UCSD-AML1 (cell line): Measurements from ENCODE around the gene CEACAM8.
"Not testable (repeated sequence)": the region's sequence is repeated elsewhere in the genome, so short reads cannot be mapped to it uniquely, and the experiment has no call there.

Experiments
- DNase-seq: peaks from one replicate; lab custom pipeline; 2025; ENCODE audit not compliant: unreplicated experiment; lab: John Stamatoyannopoulos, UW

Gene CEACAM8

DNA sequence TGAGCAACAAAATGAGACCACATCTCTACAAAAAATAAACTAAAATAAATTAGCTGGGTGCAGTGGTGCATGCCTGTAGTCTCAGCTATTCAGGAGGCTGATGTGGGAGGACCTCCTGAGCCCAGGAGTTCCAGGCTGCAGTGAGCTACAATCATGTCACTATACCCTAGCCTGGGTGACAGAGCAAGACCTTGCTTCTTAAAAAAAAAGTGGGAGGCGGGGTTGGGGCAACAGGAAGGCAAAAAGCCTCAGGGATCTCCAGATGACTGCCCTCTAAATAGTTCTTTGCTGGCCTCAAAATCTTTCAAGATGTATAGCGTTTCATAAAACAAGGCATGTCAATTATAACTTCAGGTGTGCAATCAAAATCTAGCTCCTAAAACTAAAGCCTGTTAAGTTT, 18.5 kb downstream of the CEACAM8 start:
- no peak for DNase-seq

DNA sequence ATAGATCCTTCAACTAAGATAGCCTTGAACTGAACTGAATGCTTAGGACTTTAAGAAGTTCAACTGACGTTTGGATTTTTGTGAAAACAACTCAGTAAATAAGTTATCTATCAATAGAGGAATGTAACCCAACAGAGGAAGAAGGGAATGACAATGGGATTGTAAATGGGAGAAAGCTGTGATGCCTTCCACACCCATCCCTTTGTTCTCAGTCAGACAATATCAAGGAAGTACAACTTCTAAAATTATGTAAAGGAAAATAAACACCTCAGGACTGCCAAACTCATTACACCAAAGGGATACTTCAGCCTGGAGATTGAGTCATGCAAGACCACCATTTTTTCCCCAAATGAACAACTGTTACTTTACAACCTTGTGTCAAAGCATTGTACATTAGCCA, 21.1 kb downstream of the CEACAM8 start:
- no peak for DNase-seq

DNA sequence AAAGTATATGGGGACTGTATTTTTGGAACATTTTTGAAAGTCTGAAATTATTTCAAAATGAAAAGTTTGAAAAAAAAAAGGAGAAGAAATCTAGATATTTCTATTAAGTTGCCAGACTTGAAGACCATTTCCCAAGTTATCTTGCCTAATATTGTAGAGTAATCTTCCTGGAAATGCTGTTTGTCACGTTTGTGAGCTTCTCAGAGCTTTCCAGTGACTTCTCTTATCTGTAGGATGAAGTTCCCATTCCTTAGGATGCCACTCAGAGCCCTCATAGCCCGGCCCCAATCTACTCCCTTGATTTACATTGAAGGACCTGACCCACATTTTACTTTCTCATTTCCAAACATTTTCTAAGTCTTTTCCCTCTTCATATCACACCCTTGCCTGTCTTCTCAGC, 23.6 kb downstream of the CEACAM8 start:
- no peak for DNase-seq

DNA sequence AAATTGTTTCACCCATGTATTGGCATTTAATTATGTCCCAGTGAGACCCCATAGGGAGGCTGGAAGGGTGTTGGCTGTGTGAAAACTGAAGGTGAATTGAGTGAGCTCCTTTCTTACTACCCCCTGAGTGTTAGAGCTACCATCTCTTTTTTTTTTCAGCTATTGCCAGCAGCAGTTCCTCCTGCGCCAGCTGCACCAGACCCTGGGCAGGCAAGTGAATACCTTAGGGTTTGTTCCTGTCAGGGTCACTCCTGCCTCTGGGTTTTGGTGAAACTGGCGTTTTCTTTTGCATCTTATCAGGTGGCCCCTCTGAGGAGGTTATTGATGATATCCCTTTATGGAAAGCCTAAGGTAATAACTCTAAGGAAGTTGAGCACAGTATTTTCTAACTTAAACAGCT, 25.5 kb downstream of the CEACAM8 start:
- no peak for DNase-seq

DNA sequence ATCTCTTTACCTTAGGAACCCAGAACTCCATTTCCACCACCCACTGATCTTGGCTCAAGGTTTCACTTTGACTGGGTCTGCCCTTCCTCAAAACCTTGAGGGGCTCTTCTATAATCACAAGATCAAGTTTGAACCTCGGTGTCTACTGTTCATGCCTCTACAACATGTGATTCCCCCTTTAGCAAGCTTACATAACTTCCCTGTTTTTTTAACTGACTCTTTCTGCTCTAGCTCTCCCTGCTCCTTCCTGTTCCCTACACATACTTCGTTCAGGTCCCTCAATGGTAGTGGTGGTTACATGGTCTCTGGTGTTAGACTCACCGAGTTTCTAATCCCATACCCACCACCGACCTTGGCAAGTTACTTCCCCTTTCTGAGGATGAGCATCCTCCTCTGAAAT, 26.7 kb downstream of the CEACAM8 start:
- DNase-seq, result no peak

DNA sequence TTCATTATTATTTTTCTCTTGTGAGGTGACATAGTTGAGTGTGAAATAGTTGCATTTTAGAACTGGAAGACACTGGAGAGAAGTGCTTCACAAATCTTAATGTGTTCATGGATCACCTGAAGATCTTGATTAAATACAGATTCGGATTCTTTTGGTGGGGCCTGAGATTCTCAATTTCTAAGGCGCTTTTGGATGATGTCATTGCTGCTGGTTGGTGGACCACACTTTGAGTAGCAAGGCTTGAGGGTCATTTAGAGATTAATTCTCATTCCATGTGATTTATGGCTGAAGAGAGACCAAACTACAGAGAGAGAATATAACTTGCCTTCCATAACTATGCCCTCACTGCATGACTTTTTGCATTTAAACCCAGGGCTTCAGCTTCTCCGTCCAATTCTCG, 27.2 kb downstream of the CEACAM8 start:
- DNase-seq, result no peak

DNA sequence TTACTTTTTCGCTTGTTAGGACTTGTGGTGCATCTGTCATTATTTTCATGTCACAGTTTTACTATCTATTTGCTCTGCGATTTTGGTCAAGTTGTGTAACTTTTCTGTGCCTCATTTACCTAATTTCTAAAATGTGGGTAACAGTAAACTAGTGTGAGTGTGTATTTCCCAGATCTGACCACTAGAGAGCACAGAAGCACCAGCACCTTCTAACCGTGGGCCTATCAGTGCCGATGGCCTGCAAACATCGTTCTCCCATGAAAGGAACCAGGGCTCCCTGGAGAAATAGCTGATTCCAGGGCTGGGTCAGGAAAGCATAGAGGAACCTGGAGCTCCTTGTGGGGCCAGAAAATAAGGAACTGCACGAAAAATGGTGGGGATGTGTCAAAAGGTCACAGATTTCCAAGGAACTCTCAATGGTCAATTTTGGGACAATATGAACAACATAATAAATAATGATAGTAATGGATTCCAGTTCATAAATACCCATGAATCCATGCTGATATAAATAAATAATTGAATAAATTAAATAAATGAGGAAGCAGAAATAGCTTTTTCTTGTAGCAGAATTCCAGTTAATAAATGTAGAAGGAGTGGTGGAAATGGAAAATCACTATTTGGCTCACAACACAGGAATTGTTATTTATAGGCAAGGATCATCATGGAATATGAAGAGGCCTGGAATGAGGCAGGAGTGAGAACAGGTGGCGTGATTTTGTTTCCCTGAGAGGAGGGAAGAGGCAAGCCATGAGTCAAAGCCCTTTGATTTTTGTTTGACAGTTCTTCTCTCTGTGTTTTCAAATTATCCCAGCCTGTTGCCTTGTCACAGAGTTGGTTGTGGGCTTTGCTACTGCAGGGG, 31.1 kb downstream of the CEACAM8 start:
- DNase-seq, result no peak

DNA sequence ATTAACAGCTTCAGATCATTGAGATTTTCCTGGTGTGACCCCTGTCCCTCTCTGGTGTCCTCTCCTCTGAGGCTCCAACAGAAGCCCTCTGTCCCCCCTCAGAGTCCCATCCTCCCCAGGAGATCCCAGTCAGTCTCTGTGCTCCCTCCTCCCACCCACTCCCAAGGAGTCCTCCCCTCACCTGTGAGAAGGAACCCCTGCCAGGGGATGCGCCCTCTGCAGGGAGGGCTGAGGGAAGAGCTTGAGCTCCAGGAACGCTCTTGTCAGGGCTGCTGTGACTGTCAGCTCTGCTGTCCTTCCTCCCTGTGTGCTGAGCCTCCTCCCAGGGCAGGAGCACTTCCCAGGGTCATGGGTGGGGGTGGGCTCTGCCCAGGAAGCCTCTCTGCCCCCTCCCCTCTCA, 33.2 kb downstream of the CEACAM8 start:
- no peak for DNase-seq

DNA sequence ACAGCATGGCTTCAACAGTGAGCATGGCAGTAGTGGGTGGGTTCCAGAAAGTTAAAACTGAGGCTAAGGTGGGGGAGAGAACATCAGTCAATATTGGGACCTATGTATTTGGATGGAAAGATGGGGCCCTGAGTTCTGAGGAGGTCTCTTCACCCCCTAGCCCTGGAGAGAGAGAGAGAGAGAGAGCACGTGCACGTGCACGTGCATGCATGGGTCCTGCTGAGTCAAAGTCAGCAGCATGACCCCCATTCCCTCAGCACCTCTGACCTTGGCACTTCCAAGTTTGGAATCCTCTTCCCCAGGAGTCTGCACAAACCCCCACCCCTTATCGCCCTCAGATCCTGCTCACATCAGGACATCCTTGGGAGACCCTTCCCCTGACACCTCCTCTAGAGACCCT, 34.0 kb downstream of the CEACAM8 start:
- no peak for DNase-seq

DNA sequence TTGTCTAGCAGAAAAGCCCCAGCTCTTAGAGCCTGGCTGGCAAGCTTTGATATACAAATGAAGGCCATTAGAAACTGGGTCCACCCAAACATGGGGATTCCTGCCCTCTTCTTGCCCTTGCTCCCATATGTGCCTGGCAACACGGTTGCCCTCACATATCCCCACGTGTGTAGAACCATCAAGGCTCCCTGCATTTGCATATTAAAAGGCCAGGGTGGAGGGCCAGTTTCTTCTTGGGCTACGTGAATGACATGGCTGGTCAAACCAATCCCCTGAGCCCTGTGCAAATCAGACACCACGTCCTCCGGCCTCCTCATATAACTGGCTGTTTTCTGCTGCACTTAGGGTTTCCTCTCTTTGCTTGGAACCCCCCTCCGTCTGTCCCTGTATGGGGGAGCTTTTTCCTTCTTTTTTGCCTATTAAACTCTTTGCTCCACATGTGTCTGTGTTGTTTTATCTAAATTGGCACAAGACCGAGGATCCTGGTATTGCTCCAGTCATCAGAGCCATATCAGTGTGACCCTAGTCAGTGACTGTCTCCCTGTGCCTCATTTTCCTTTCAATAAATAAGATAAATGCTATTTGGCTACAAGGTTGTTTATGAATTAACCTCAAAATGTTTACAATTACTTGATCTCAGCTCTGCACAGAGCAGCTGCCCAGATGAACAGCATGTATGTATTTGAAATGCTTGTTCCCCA, 36.1 kb downstream of the CEACAM8 start:
- DNase-seq, result no peak

DNA sequence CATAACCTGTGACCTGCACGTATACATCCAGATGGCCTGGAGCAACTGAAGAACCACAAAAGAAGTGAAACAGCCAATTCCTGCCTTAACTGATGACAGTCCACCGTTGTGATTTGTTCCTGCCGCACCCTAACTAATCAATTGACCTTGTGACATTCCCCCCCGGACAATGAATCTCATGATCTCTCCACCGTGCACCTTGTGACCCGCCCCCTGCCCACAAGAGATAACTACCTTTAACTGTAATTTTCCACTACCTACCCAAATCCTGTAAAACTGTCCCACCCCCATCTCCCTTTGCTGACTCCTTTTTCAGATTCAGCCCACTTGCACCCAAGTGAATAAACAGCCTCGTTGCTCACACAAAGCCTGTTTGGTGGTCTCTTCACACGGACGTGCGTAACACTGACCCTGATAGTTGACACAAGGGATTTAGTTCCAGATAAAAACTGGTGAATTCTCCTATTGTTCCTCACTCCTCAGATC, 37.3 kb downstream of the CEACAM8 start:
- DNase-seq, result not testable (repeated sequence)

DNA sequence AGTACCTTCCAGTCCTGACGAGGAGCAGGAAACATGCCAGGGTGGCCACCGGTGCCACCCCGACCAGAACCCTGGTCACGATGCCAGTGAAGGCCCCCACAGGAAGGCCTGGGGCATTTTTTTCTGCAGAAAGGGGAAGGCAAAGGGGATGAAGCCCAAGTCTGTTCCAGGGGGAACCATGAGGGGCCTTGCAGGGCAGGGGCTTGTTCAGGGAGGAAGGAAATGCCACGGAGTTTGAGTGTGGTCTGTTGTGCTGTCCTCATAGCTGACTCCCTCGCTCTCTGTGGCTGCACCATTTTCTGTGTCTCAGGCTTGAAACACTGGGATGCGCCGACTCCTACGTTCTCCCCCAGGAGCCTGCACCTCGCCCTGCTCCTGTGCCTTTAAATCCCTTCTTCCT, 38.9 kb downstream of the CEACAM8 start:
- DNase-seq, result peak; percentile 69

DNA sequence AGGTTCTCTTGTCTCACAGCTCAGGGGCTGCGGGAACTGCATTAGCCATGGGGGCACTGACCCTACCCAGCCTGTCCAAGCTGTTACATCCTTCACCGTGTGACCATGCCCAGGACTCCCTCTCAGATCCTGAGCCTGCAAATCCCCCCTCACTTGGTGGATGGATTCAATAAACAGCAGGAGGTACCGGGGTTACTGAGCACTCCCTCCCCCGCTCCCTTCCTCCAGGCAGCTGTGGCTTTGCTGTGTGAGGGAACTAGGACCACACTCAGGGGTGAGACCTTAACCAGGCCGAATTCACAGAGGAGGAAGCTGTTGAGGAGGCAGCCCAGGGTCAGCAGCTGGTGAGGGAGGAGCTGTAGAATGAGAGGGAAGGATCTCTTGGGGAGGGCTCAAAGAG, 39.4 kb downstream of the CEACAM8 start:
- DNase-seq, result peak; percentile 69

DNA sequence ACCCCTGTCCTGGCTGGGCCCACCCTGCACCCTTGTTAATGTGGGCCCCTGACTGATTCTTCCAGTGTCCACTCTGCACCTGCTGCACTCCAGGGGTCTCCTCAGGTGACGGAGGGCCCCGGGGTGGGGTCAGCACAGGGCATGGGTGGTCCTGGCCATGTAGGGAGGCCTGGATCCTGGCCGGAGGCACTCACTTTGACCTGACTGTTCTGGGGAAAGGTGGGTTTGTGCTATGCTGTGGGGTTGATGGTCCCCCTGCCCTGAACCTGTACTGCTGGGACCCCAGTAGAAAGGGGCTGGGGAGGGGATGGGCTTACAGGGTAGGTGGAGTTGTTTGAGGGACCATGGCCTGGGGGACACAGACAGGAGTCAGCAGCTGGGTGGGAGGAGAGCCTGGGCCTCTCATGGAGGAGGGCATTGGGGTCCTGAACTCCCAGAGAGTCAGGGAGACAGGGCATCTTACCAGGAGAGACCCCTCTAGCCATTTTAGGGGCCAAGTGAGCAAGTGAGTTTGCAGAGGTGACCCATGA, 40.6 kb downstream of the CEACAM8 start:
- DNase-seq, result no peak

DNA sequence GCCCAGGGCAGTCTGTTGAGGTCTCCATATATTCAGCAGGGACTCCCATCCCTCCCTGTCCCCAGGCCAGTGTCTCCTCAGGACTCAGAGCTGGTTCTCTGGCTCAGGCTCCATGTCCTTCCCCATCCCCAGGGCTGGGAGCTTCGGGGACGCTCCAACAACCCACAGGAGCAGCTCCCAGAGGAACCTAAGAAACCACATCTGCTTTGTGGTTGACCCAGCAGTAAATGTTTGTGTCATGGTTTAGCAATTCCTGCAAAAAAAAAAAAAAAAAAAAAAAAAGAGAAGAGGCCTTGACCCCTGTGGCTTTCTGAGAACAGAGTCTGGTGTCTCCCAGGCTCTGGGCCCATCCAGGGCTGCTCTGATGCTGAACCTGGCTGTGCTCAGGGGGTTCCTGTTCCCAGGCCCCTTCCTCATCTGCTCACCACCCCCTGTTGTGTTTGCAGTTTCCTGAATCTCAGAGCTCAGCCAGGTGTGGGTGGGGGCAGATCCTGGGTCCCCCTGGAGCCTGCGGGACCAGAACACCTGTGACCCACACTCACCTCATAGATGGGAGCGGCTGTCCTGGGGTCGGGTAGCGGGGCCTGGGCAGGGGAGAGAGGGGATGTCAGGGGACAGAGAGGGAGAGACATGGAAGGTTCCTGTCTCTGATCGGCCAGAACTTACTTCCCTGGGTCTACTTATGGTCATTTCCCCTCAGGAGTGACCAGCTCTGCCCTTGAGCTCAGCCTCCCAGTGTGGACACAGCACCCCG, 41.3 kb downstream of the CEACAM8 start:
- DNase-seq, result peak; percentile 49

DNA sequence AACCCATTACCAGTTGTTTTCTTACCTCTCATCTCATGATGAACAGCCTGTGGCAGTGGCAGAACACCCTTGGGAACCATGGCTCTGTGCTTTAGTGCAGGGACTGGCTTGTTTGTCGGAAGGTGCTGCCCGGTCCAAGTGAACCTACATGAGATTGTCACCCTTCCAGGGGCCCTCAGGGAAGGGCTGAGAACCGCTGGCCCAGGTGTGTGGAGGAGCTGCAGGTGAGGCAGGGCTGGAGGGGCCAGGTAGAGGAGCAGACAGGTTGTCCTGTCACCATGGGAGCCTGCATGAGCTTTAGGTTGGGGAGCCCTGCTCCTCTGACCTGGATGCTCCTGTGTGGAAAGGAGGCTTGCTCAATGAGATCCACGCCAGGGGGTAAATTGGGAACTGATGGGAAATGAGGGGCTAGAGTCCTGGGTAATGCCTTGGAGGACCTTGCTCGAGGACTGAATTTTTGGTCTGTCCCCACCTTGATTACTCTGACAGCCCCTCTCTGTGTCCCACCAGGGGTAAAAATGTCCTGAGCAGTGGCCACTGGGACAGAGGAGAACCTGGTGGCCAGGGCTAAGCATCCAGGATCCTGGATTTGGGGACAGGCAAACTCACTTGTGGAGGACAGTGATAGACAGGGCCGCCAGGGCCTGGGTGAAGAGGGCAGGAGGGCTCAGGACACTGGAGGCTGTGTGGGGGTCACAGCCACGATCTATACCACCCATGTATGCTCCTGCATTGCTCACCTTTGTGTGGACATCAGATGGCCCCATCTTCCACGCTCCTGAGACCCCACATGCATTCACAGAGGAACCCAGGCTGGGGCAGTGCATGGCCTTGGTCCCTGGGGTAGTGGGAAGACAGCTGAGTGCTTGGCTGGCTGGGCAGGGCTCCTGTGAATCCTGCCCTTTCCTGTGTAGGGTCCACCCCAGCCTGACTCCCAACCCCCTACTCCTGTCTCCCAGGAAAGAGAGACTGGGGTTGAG, 42.3 kb downstream of the CEACAM8 start:
- DNase-seq, result no peak

DNA sequence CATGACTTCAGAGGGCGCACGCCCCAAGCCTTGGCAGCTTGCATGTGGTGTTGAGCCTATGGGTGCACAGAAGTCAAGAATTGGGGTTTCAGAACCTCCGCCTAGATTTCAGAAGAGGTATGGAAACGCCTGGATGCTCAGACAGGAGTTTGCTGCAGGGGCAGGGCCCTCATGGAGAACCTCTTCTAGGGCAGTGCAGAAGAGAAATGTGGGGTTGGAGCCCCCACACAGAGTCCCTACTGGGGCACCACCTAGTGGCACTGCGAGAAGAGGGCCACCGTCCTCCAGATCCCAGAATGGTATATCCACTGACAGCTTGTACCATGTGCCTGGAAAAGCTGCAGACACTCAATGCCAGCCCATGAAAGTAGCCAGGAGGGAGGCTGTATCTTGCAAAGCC, 44.2 kb downstream of the CEACAM8 start:
- not testable (repeated sequence) for DNase-seq

DNA sequence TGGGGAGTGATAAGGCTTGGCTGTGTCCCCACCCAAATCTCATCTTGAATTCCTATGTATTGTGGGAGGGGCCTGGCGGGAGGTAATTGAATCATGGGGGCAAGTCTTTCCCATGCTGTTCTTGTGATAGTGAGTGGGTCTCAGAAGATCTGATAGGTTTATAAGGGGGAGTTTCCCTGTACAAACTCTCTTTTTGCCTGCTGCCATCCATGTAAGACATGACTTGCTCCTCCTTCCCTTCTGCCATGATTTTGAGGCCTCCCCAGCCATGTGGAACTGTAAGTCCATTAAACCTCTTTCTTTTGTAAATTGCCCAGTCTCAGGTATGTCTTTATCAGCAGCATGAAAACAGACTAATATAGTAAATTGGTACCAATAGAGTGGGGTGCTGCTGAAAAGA, 45.7 kb downstream of the CEACAM8 start:
- not testable (repeated sequence) for DNase-seq

DNA sequence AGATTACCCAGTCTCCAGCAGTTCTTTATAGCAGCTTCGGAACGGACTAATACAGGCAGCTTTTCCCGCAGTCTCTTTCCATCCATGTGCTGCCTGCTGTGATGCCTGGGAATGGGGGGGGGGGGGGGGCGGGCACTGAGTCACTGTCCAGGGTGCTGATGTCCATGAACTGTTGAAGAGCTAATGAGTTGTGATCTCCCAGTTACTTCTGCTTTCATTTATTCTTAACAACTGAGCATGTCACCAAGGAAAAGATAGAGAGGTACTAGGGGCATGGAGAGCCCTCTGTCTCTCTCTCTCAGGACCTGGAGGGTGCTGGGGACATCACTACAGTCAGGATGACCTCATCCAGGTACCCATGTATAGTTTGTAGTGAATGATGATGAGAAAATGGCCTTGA, 46.2 kb downstream of the CEACAM8 start:
- no peak for DNase-seq

DNA sequence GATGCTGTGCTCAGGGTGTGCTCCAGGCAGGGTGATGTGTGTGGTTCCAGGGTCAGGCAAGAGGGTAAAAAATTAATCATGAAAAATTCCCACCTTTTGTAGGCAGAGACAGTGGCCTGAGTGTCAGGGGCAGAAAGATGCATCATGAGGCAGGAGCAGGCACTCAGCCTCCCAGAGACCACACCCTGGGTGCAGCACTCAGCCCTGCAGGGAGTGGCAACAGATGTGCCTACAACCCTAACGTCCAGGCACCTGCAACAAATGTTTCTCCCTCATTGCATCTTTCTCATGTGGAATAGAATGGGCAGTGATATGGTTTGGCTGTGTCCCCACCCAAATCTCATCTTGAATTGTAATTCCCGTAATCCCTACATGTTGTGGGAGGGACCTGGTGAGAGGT, 46.8 kb downstream of the CEACAM8 start:
- DNase-seq, result no peak
